Endodermal cell (in vitro differentiated cells): ENCODE measurements around the gene RGS6. TPM values are rescaled to one million over a fixed set of nuclear protein-coding genes. Genes with fewer than 3 reads are reported as not detected.

Experiments used
- DNase-seq: peaks from one replicate; pipeline ENCODE4 v3.0.0-alpha.2; 2017
- H3K27ac ChIP-seq: 2 replicates; pipeline ENCODE4 v1.5.1; 2013; ENCODE audit warnings: mild to moderate bottlenecking, low read depth, low read length, moderate library complexity
- H3K27me3 ChIP-seq: 2 replicates; pipeline ENCODE4 v1.6.1; 2013; ENCODE audit warnings: mild to moderate bottlenecking, low read length, moderate library complexity; ENCODE audit not compliant: insufficient read depth, control insufficient read depth, poor library complexity, severe bottlenecking
- H3K36me3 ChIP-seq: 2 replicates; pipeline ENCODE4 v1.7.0; 2013; ENCODE audit warnings: mild to moderate bottlenecking, low read length, moderate library complexity; ENCODE audit not compliant: control insufficient read depth, insufficient read depth
- H3K4me1 ChIP-seq: one replicate; pipeline ENCODE4 v1.7.0; 2013; ENCODE audit warnings: low read length; ENCODE audit not compliant: control insufficient read depth, insufficient read depth
- H3K4me3 ChIP-seq: 2 replicates; pipeline ENCODE4 v1.5.1; 2013; ENCODE audit warnings: mild to moderate bottlenecking, low read length, moderate library complexity
- H3K9ac ChIP-seq: 2 replicates; pipeline ENCODE4 v1.6.1; 2013; ENCODE audit warnings: mild to moderate bottlenecking, low read length, moderate library complexity; ENCODE audit not compliant: poor library complexity, severe bottlenecking; ENCODE audit errors: extremely low read depth
- H3K9me3 ChIP-seq: 2 replicates; pipeline ENCODE4 v1.6.1; 2013; ENCODE audit warnings: mild to moderate bottlenecking, low read length, moderate library complexity; ENCODE audit not compliant: control insufficient read depth
- H3K27ac Mint-ChIP-seq: 2 replicates; pipeline ENCODE4 v1.8.0; 2020; ENCODE audit warnings: mixed read lengths
- H3K27me3 Mint-ChIP-seq: 2 replicates; pipeline ENCODE4 v1.8.0; 2021; ENCODE audit warnings: mild to moderate bottlenecking, mixed read lengths; ENCODE audit not compliant: insufficient read depth
- H3K36me3 Mint-ChIP-seq: 2 replicates; pipeline ENCODE4 v1.8.0; 2020; ENCODE audit warnings: low read depth, mixed read lengths
- H3K4me1 Mint-ChIP-seq: 2 replicates; pipeline ENCODE4 v1.8.0; 2020; ENCODE audit warnings: mixed read lengths
- H3K4me3 Mint-ChIP-seq: 2 replicates; pipeline ENCODE4 v1.8.0; 2020; ENCODE audit warnings: mild to moderate bottlenecking, moderate library complexity, mixed read lengths
- H3K9me3 Mint-ChIP-seq: 2 replicates; pipeline ENCODE4 v1.8.0; 2020; ENCODE audit warnings: mild to moderate bottlenecking, mixed read lengths
- CTCF ChIP-seq: fragments of 200-600 bp; sonication (generic); conservative IDR thresholded peaks from 2 replicates; pipeline ENCODE4 v1.5.0; 2021; ENCODE audit warnings: antibody characterized with exemption, mild to moderate bottlenecking
- WGBS, 2 experiments: methylation state at CpG; one replicate each; pipeline versions ENCODE4 v1.1.5 to v1.1.7; 2013; ENCODE audit warnings: missing lambda C conversion rate in 2 of 2, mixed read lengths in 1 of 2; ENCODE audit not compliant: insufficient coverage in 1 of 2, insufficient read length in 1 of 2; 5-methylcytosine and 5-hydroxymethylcytosine counted together
- total RNA-seq, 2 donors: library from RNA; stranded (reverse); fragmentation: NEBNext Ultra II Directional in 1 of 2; extraction: Animal tissue kit (Norgen Biotek cat#: 25700) in 1 of 2; gene quantifications; 2 replicates in 1 of 2; 3 replicates in 1 of 2; pipeline ENCODE4 v1.2.1, GENCODE V29; 2021

RGS6 gene
- total RNA-seq, 2 donors from 2014 or later, result 10.1 to 16.3 TPM

DNA sequence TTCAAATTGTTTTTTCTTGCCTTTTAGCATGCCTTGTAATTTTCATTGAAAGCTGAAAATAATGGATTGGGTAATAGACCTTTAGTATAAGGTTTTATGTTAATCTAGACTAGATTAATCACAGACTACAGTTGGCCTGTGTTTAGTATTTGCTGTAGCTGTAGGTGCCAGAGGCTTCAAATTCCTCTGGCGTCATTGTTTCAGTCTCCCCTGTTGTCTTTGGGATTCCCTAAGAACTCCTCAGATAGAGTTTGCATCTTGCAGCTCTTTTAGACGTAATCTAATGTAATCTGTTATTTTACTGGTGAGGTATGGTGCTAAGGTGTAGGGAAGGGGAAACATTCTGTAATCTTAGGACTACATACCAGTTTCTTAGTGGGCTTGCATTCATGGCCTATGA is 113.0 kb downstream of the RGS6 start:
- H3K36me3 Mint-ChIP-seq, result peaks cover 6% of the 10 kb centered on the region
- Histone ChIP-seq H3K9ac (no peak overlapping the region), H3K27me3 (no peaks in the 10 kb centered on the region), H3K9me3 (peaks cover 50% of the 10 kb centered on the region), H3K36me3 (no peaks in the 10 kb centered on the region), H3K27ac (no peak overlapping the region), H3K4me3 (peak overlapping the region; percentile 59), H3K4me1 (peaks cover 6% of the 10 kb centered on the region)
- peaks cover 24% of the 10 kb centered on the region for H3K4me1 Mint-ChIP-seq
- peaks cover 25% of the 10 kb centered on the region for H3K9me3 Mint-ChIP-seq
- peak overlapping the region; percentile 74 for H3K27ac Mint-ChIP-seq
- H3K27me3 Mint-ChIP-seq, result no peaks in the 10 kb centered on the region
- 64% methylated on average over 2 of the region's 2 CpGs; no CpG with 5 or more reads in 1 of the 2 experiments for WGBS, 2 experiments
- no peak overlapping the region for H3K4me3 Mint-ChIP-seq
- DNase-seq, result no peak
- TF ChIP-seq CTCF, result no peak

DNA sequence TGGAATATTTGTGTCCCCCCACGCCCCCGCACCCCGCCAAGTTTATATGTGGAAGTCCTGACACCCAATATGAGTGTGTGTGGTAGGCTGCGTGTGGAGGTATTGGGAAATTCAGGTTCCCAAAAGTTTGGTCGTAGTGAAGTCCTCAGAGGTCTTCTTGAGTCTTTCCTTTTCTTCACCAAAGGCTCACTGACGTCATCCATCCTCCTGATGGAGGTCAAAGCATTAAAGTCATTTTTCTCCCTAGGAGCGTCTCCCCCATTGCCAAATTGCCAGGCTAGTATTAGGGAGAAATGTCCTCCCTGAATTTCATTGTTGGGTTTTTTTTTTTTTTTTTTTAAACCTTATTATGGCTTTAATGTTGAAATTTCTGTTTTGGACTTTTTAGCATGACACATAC is 113.7 kb downstream of the RGS6 start:
- Mint-ChIP-seq H3K27me3 (no peaks in the 10 kb centered on the region), H3K36me3 (peaks cover 2% of the 10 kb centered on the region), H3K4me3 (no peak overlapping the region), H3K27ac (peak overlapping the region; percentile 74), H3K4me1 (peaks cover 24% of the 10 kb centered on the region), H3K9me3 (peaks cover 20% of the 10 kb centered on the region)
- no peak for DNase-seq
- Histone ChIP-seq H3K27me3 (no peaks in the 10 kb centered on the region), H3K9ac (no peak overlapping the region), H3K4me3 (peak overlapping the region; percentile 14), H3K9me3 (peaks cover 43% of the 10 kb centered on the region), H3K27ac (no peak overlapping the region), H3K4me1 (peaks cover 6% of the 10 kb centered on the region), H3K36me3 (no peaks in the 10 kb centered on the region)
- 83 to 93% methylated on average over 2 to 7 of the region's 7 CpGs for WGBS, 2 experiments
- no peak for TF ChIP-seq CTCF

DNA sequence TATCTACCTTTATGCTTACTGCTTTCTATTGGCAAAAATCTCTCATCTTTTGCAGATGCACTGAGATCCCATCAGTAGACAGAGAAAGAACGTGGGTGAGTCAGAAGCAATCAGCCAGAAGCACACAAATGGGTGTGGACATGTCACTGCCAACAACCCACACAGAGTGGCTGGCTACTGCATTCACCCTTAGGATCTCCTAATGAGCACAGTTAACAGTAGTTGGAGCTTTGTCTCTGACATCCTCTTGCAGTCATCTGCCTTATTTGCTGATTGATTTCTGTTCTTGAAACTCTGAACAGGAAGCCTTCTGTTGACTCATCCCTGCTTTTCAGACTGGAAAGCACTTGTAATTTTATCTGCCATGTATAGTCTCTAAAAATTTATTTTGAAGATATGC is 117.2 kb downstream of the RGS6 start:
- H3K27ac Mint-ChIP-seq, result no peak overlapping the region
- WGBS, 2 experiments, result 63 to 77% methylated on average over 1 of the region's 1 CpG
- peaks cover 2% of the 10 kb centered on the region for H3K36me3 Mint-ChIP-seq
- Histone ChIP-seq H3K9ac (no peak overlapping the region), H3K36me3 (no peaks in the 10 kb centered on the region), H3K4me3 (no peak overlapping the region), H3K27ac (no peak overlapping the region), H3K4me1 (peaks cover 6% of the 10 kb centered on the region), H3K27me3 (no peaks in the 10 kb centered on the region), H3K9me3 (peaks cover 18% of the 10 kb centered on the region)
- H3K4me1 Mint-ChIP-seq, result peaks cover 24% of the 10 kb centered on the region
- no peak overlapping the region for H3K4me3 Mint-ChIP-seq
- TF ChIP-seq CTCF, result no peak
- peaks cover 6% of the 10 kb centered on the region for H3K9me3 Mint-ChIP-seq
- DNase-seq, result no peak
- H3K27me3 Mint-ChIP-seq, result no peaks in the 10 kb centered on the region
